ENCODE measurements around the gene SOAT1.

- TF ChIP-seq CTCF (IDR thresholded peaks at IDR 0.05 in 8 of 11, conservative IDR thresholded peaks at IDR 0.05 in 3 of 11) (peak; percentile 62 to 93 (median 79)), POLR2A (IDR thresholded peaks at IDR 0.05) (no peak), POLR2AphosphoS5 (IDR thresholded peaks at IDR 0.05) (no peak)
Measured at GRCh38 chr1:179369751-179370341, 76.2 kb downstream of the SOAT1 start.
